Measurements from ENCODE around the gene LRRTM4. TPM values are rescaled to one million over a fixed set of nuclear protein-coding genes. Genes with fewer than 3 reads are reported as not detected.

Gene LRRTM4
- total RNA-seq, 1 experiment from 2014 or later = 9.4 TPM

DNA sequence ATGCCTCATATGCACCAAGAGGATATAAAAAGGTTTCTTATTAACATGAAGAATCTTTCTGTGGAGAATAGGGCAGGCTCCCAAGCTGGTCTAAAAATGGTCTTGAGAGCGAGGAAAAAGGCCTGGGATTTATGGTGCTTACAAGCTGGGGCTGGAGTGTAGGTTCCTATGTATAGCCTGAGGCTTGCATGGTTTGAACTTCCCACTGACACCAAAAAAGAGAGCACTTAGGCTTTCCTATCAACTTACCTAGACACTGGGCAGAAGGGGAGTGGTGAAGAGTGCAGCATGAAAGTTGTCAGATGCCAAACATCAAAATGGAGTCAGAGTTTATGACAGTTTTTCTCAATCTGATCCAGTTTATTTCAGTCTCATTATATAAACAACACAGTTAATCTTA, 784.6 kb downstream of the LRRTM4 start:
- H3K27me3 Mint-ChIP-seq (ENCODE audit: low read depth) = no peaks in the 10 kb centered on the region
- POLR2A ChIA-PET = no interaction called here
- no peaks in the 10 kb centered on the region for H3K9me3 Mint-ChIP-seq
- CTCF ChIA-PET = no interaction called here
- ATAC-seq (no peak), DNase-seq (ENCODE audit: low spot score) (no peak)
- H3K4me3 Mint-ChIP-seq = no peak overlapping the region
- peaks cover 26% of the 10 kb centered on the region for H3K4me1 Mint-ChIP-seq
- H3K36me3 Mint-ChIP-seq = no peaks in the 10 kb centered on the region
- no peak overlapping the region for H3K27ac Mint-ChIP-seq
- TF ChIP-seq, protein P1, sequence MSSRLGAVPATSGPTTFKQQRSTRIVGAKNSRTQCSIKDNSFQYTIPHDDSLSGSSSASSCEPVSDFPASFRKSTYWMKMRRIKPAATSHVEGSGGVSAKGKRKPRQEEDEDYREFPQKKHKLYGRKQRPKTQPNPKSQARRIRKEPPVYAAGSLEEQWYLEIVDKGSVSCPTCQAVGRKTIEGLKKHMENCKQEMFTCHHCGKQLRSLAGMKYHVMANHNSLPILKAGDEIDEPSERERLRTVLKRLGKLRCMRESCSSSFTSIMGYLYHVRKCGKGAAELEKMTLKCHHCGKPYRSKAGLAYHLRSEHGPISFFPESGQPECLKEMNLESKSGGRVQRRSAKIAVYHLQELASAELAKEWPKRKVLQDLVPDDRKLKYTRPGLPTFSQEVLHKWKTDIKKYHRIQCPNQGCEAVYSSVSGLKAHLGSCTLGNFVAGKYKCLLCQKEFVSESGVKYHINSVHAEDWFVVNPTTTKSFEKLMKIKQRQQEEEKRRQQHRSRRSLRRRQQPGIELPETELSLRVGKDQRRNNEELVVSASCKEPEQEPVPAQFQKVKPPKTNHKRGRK (CRISPR knock-in tag; IDR thresholded peaks at IDR 0.05; ENCODE audit: borderline replicate concordance) = no peak
- no peak for TF ChIP-seq FOXK1 (CRISPR knock-in tag; IDR thresholded peaks at IDR 0.05)
- TF ChIP-seq SMAD4 (CRISPR knock-in tag; IDR thresholded peaks at IDR 0.05) = no peak
- no peak for TF ChIP-seq TEAD1 (CRISPR knock-in tag; IDR thresholded peaks at IDR 0.05)

GRCh38 chr2:76733736-76734135, 788.4 kb downstream of the LRRTM4 start:
- Mint-ChIP-seq H3K9me3 (peaks cover 11% of the 10 kb centered on the region), H3K4me1 (peaks cover 24% of the 10 kb centered on the region), H3K4me3 (no peak overlapping the region), H3K27me3 (ENCODE audit: low read depth) (no peaks in the 10 kb centered on the region), H3K36me3 (peaks cover 4% of the 10 kb centered on the region), H3K27ac (no peak overlapping the region)
- POLR2A ChIA-PET = no interaction called here
- CTCF ChIA-PET = no interaction called here
- ATAC-seq = no peak
- DNase-seq (ENCODE audit: low spot score) = no peak
- no peak for TF ChIP-seq ZNF416 (CRISPR knock-in tag; IDR thresholded peaks at IDR 0.05)
- no peak for TF ChIP-seq ARID4B (CRISPR knock-in tag; IDR thresholded peaks at IDR 0.05; ENCODE audit: borderline replicate concordance)
- TF ChIP-seq, protein P2, sequence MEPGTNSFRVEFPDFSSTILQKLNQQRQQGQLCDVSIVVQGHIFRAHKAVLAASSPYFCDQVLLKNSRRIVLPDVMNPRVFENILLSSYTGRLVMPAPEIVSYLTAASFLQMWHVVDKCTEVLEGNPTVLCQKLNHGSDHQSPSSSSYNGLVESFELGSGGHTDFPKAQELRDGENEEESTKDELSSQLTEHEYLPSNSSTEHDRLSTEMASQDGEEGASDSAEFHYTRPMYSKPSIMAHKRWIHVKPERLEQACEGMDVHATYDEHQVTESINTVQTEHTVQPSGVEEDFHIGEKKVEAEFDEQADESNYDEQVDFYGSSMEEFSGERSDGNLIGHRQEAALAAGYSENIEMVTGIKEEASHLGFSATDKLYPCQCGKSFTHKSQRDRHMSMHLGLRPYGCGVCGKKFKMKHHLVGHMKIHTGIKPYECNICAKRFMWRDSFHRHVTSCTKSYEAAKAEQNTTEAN (CRISPR knock-in tag; IDR thresholded peaks at IDR 0.05) = no peak
- TF ChIP-seq SMAD3 (CRISPR knock-in tag; IDR thresholded peaks at IDR 0.05; ENCODE audit: borderline replicate concordance) = no peak
- TF ChIP-seq ATF3 (CRISPR knock-in tag; conservative IDR thresholded peaks at IDR 0.05) = no peak
- TF ChIP-seq, protein P3, sequence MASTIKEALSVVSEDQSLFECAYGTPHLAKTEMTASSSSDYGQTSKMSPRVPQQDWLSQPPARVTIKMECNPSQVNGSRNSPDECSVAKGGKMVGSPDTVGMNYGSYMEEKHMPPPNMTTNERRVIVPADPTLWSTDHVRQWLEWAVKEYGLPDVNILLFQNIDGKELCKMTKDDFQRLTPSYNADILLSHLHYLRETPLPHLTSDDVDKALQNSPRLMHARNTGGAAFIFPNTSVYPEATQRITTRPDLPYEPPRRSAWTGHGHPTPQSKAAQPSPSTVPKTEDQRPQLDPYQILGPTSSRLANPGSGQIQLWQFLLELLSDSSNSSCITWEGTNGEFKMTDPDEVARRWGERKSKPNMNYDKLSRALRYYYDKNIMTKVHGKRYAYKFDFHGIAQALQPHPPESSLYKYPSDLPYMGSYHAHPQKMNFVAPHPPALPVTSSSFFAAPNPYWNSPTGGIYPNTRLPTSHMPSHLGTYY (CRISPR knock-in tag; IDR thresholded peaks at IDR 0.05) = no peak
- TF ChIP-seq MYBL2 (CRISPR knock-in tag; IDR thresholded peaks at IDR 0.05) = no peak
- no peak for TF ChIP-seq JAZF1 (CRISPR knock-in tag; IDR thresholded peaks at IDR 0.05)
- no peak for TF ChIP-seq ELF4 (CRISPR knock-in tag; IDR thresholded peaks at IDR 0.05; ENCODE audit: low read depth)
- TF ChIP-seq PRDM15 (CRISPR knock-in tag; IDR thresholded peaks at IDR 0.05) = no peak
- no peak for TF ChIP-seq ZNF281 (CRISPR knock-in tag; IDR thresholded peaks at IDR 0.05)
- no peak for TF ChIP-seq ETV6 (CRISPR knock-in tag; IDR thresholded peaks at IDR 0.05)
- no peak for TF ChIP-seq IRF2 (CRISPR knock-in tag; IDR thresholded peaks at IDR 0.05; ENCODE audit: borderline replicate concordance, low read depth)
- TF ChIP-seq ZNF671 (CRISPR knock-in tag; IDR thresholded peaks at IDR 0.05) = no peak
- no peak for TF ChIP-seq NR3C1 (CRISPR knock-in tag; conservative IDR thresholded peaks at IDR 0.05; ENCODE audit: low read depth)

Measured in WTC11 (cell line).